ENCODE measurements around the gene MAGOH. TPM values are rescaled to one million over a fixed set of nuclear protein-coding genes. Genes with fewer than 3 reads are reported as not detected.

The MAGOH gene
- polyA plus RNA-seq, 1 of the 3 experiments (the other 2 are of a cell fraction): 26.5 TPM

DNA sequence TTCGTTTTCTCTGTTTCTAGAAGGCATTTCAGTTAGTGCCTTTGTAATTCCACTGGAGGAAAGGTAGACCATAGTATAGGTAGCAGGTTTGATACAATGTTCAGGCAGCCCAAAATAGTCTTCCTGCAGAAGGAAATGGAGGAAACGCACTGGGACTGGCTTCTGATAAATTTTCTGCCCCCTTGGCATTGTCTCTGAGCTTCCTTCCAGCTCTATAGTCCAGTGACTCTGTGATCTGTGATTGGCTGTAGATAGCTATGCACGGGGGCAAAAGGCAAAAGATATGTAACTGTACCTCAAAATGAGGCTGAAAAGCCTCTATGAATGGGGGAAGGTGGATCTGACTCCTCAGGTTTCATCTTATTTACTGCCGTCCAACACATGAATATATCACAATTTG lies 5.8 kb upstream of the MAGOH start (continued):
- no peak for TF ChIP-seq RCOR1 (IDR thresholded peaks at IDR 0.05; ENCODE audit: low read length)
- no peak for TF ChIP-seq RFX5 (IDR thresholded peaks at IDR 0.05; ENCODE audit: low read length)
- TF ChIP-seq CHD2 (IDR thresholded peaks at IDR 0.05; ENCODE audit: low read length, partially characterized antibody): no peak
- TF ChIP-seq MAX (IDR thresholded peaks at IDR 0.05; ENCODE audit: low read depth): no peak

DNA sequence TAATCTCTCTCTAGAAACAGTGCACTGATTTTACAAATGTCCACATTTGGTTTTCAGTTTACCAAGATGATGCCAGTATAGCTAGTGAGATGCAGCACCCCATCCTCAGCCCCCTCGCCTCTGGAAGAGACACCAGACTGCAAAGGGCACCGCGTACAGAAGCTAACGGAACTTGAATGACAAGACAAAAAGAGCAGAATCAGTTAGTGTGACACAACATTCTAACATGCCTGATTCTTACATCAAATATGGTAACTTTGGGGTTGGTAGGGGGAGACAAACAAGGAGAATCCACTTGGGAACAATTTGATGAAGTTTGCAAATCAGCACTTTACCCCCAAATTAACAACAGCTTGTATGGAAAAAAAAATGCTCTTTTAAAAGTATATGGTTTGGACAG lies 4.1 kb upstream of the MAGOH start:
- POLR2A ChIA-PET: no interaction called here
- 90% methylated on average over 4 of the region's 4 CpGs for WGBS (ENCODE audit: low lambda C conversion rate)
- TF ChIP-seq TAF1 (IDR thresholded peaks at IDR 0.05; ENCODE audit: borderline replicate concordance, low read depth, low read length): no peak
- no peak for TF ChIP-seq RFX5 (IDR thresholded peaks at IDR 0.05; ENCODE audit: low read length)
- no peak for TF ChIP-seq YY1 (IDR thresholded peaks at IDR 0.05; ENCODE audit: low read depth)
- no peak for TF ChIP-seq MXI1 (IDR thresholded peaks at IDR 0.05; ENCODE audit: low read depth, low read length)
- no peak for TF ChIP-seq SMC3 (IDR thresholded peaks at IDR 0.05; ENCODE audit: low read depth, low read length)
- TF ChIP-seq RAD21 (IDR thresholded peaks at IDR 0.05; ENCODE audit: low read length): no peak
- TF ChIP-seq EZH2phosphoT487 (IDR thresholded peaks at IDR 0.05; ENCODE audit: borderline replicate concordance, low read depth): no peak
- TF ChIP-seq REST (IDR thresholded peaks at IDR 0.05; ENCODE audit: low read depth, low read length): no peak
- no peak for TF ChIP-seq NFIC (IDR thresholded peaks at IDR 0.05; ENCODE audit: borderline replicate concordance)
- no peak for TF ChIP-seq MAX (IDR thresholded peaks at IDR 0.05; ENCODE audit: low read depth)
- TF ChIP-seq IRF3 (IDR thresholded peaks at IDR 0.05; ENCODE audit: low read depth, low read length): no peak
- no peak for TF ChIP-seq POLR2AphosphoS5 (IDR thresholded peaks at IDR 0.05; ENCODE audit: low read depth, low read length)
- no peak for TF ChIP-seq FOSL2 (IDR thresholded peaks at IDR 0.05; ENCODE audit: borderline replicate concordance, low read depth)
- no peak for TF ChIP-seq MEF2A (IDR thresholded peaks at IDR 0.05; ENCODE audit: borderline replicate concordance, low read depth)
- TF ChIP-seq TEAD4 (IDR thresholded peaks at IDR 0.05; ENCODE audit: borderline replicate concordance, insufficient read depth): no peak
- TF ChIP-seq RCOR1 (IDR thresholded peaks at IDR 0.05; ENCODE audit: low read length): no peak
- TF ChIP-seq CHD2 (IDR thresholded peaks at IDR 0.05; ENCODE audit: low read length, partially characterized antibody): no peak
- TF ChIP-seq JUND (IDR thresholded peaks at IDR 0.05): no peak
- no peak for TF ChIP-seq FOXJ3 (CRISPR knock-in tag; IDR thresholded peaks at IDR 0.05)
- TF ChIP-seq FOXM1 (IDR thresholded peaks at IDR 0.05; ENCODE audit: low read depth): no peak

More for the DNA sequence above, 4.1 kb upstream of the MAGOH start:
- no peaks in the 10 kb centered on the region for H3K9me2 ChIP-seq
- no peaks in the 10 kb centered on the region for H4K20me1 ChIP-seq (ENCODE audit: insufficient read depth)
- no peak for DNase-seq
- CTCF ChIA-PET: no interaction called here
- H3K27ac ChIP-seq (ENCODE audit: low read depth in 2 of 2, low read length in 1 of 2): no peak overlapping the region
- no peak overlapping the region for H3K4me2 ChIP-seq
- H2AFZ ChIP-seq (ENCODE audit: low read depth): no peak overlapping the region
- H3K27me3 ChIP-seq (ENCODE audit: insufficient read depth): no peaks in the 10 kb centered on the region
- H3K79me2 ChIP-seq (ENCODE audit: insufficient read depth): peaks cover 9% of the 10 kb centered on the region
- H3K4me1 ChIP-seq (ENCODE audit: control insufficient read depth in 1 of 2, insufficient read depth in 2 of 2, low read depth in 1 of 2, low read length in 1 of 2): peaks cover 0 to 6% of the 10 kb centered on the region in 2 experiments; a peak in 2 of 4 replicates
- no peak overlapping the region for H3K4me3 ChIP-seq (ENCODE audit: low read depth in 2 of 2, low read length in 1 of 2)
- no peaks in the 10 kb centered on the region for H3K9me3 ChIP-seq
- peaks cover 12% of the 10 kb centered on the region for H3F3A ChIP-seq (replicated peaks; ENCODE audit: insufficient read depth)
- H3K36me3 ChIP-seq (replicated peaks in 1 of 2; ENCODE audit: control insufficient read depth in 1 of 2, insufficient read depth in 2 of 2, low read length in 1 of 2): peaks cover 4 to 7% of the 10 kb centered on the region in 2 experiments
- no peak overlapping the region for H3K9ac ChIP-seq
